ENCODE measurements around the gene DAB1. TPM values are rescaled to one million over a fixed set of nuclear protein-coding genes. Genes with fewer than 3 reads are reported as not detected.

DAB1 gene
- not detected for total RNA-seq (2021; ENCODE audit: unreplicated experiment)
- not detected in 2 replicates for polyA plus RNA-seq (2012)
- Bru-seq, nascent RNA = percentile 0 among the genes with signal in this experiment
- BruChase-seq, experiment 1, labeled RNA remaining after a 6-hour chase = percentile 0 among the genes with signal in this experiment
- percentile 0 among the genes with signal in this experiment for BruChase-seq, experiment 2, labeled RNA remaining after a 2-hour chase
- long read RNA-seq, partial matches to known transcripts = 0 of 1 reads
- long read RNA-seq, other reads (novel, unspliced or antisense) = 1 of 1 reads

DNA sequence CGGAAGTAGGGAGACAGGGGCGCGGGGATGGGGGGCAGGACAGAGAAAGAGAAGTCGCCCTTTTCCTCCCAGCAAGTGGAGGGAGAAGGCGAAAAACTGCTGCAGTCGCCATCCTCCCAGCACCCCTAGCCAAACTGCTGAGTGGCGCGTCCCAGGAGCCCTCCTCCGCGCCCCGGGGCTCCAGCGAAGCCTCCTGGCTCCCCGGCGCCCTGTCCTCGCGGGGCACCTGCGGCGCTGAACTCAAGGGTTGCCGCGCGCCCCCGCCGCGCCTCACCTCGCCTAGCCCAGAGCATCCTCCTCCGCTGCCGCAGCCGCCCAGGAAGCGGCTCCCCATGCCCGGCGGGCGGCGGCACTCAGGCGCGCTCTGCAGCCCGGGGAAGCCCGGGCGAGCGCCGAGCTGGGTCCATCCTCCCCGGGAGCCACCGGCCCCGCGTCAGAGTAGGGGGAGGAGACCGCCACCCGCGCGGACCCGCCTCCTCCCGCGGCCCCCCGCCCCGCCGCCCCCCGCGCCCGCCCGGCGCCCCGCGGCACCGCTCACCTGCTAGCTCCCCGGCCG lies at the start of gene DAB1:
TSS of gene DAB1 (minus strand) at position 405 of the 556 bp plus-strand sequence. CDS start 133,030 bp downstream, outside the sequence.
- H4K20me1 ChIP-seq (ENCODE audit: insufficient read depth) = no peaks in the 10 kb centered on the region
- ChIA-PET RAD21 (ENCODE audit: low non-redundant PET in 1 of 2, low total read pairs in 2 of 2, uncharacterized antibody in 2 of 2, unreplicated experiment in 2 of 2) (no interaction called here), POLR2A (no interaction called here), CTCF (no interaction called here)
- no peak within 1 kb of the TSS for H2AFZ ChIP-seq (ENCODE audit: low read depth, low read length, poor library complexity, severe bottlenecking)
- ATAC-seq = no peak
- no peaks in the 10 kb centered on the region for H3K79me2 ChIP-seq (ENCODE audit: insufficient read depth, low read length)
- intact Hi-C loops (cut with micrococcal nuclease) = no loop called here
- H3K4me1 ChIP-seq (ENCODE audit: control insufficient read depth in 1 of 2, insufficient read depth in 2 of 2, low read length in 2 of 2) = no peaks in the 10 kb centered on the region
- no peak within 1 kb of the TSS for H3K27ac ChIP-seq (ENCODE audit: low read depth, low read length)
- no peaks in the 10 kb centered on the region for H3K9me2 ChIP-seq (ENCODE audit: insufficient read depth)
- no peak for TF ChIP-seq CEBPB (IDR thresholded peaks at IDR 0.05; ENCODE audit: low read depth)
- TF ChIP-seq, protein P1, sequence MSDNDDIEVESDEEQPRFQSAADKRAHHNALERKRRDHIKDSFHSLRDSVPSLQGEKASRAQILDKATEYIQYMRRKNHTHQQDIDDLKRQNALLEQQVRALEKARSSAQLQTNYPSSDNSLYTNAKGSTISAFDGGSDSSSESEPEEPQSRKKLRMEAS (IDR thresholded peaks at IDR 0.05) = no peak
- no peaks in the 10 kb centered on the region for H3K9me3 ChIP-seq (ENCODE audit: control insufficient read depth in 1 of 2, insufficient read depth in 1 of 2, low read depth in 1 of 2, low read length in 2 of 2)
- no peak for DNase-seq (ENCODE audit: low read depth, low spot score)
- H3K4me3 ChIP-seq (replicated peaks in 1 of 2; ENCODE audit: low read depth in 1 of 2, low read length in 2 of 2) = no peak within 1 kb of the TSS
- H3K4me2 ChIP-seq (ENCODE audit: low read length) = no peak within 1 kb of the TSS
- H3K36me3 ChIP-seq (ENCODE audit: control insufficient read depth in 1 of 2, insufficient read depth in 2 of 2, low read length in 2 of 2) = no peaks in the 10 kb centered on the region
- H3K27me3 ChIP-seq (ENCODE audit: insufficient read depth, low read length) = no peaks in the 10 kb centered on the region
- H3K9ac ChIP-seq (ENCODE audit: low read length) = no peak within 1 kb of the TSS
- BruUV-seq (replicated peaks) = no TSS peak

DNA sequence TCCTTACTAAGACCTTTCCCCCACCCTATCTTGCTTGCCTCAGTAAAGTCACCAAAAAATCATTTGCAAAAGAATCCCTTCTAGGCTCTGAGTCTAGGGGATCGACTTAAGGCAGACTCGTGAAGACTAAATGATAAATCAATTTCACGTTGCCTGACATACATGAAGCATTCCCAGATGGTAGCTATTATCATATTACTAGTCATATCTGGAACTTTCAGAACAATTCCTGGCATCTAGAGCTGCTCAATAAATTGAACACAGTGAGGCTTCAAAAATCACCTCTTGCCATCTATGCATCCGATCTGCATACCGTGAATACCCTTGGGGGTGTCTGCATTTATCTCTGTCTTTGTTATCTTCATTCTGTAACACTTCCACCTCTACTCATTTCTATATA lies 49.6 kb upstream of the DAB1 start:
- H4K20me1 ChIP-seq (ENCODE audit: insufficient read depth) = no peaks in the 10 kb centered on the region
- no peaks in the 10 kb centered on the region for H3K9me3 ChIP-seq (ENCODE audit: control insufficient read depth in 1 of 2, insufficient read depth in 1 of 2, low read depth in 1 of 2, low read length in 2 of 2)
- no TSS peak for BruUV-seq (replicated peaks)
- H3K4me1 ChIP-seq (ENCODE audit: control insufficient read depth in 1 of 2, insufficient read depth in 2 of 2, low read length in 2 of 2) = no peaks in the 10 kb centered on the region
- POLR2A ChIA-PET = no interaction called here
- H3K27ac ChIP-seq (ENCODE audit: low read depth, low read length) = no peak overlapping the region
- DNase-seq (ENCODE audit: low read depth, low spot score) = no peak
- intact Hi-C loops (cut with micrococcal nuclease) = no loop called here
- CTCF ChIA-PET = no interaction called here
- H3K79me2 ChIP-seq (ENCODE audit: insufficient read depth, low read length) = no peaks in the 10 kb centered on the region
- no peak overlapping the region for H3K4me2 ChIP-seq (ENCODE audit: low read length)
- H3K36me3 ChIP-seq (ENCODE audit: control insufficient read depth in 1 of 2, insufficient read depth in 2 of 2, low read length in 2 of 2) = no peaks in the 10 kb centered on the region
- H3K27me3 ChIP-seq (ENCODE audit: insufficient read depth, low read length) = no peaks in the 10 kb centered on the region
- no peak overlapping the region for H3K4me3 ChIP-seq (replicated peaks in 1 of 2; ENCODE audit: low read depth in 1 of 2, low read length in 2 of 2)
- no peak overlapping the region for H2AFZ ChIP-seq (ENCODE audit: low read depth, low read length, poor library complexity, severe bottlenecking)
- H3K9me2 ChIP-seq (ENCODE audit: insufficient read depth) = no peaks in the 10 kb centered on the region
- no peak for TF ChIP-seq SRF (IDR thresholded peaks at IDR 0.05; ENCODE audit: low read depth)
- TF ChIP-seq, protein P1 (IDR thresholded peaks at IDR 0.05) = no peak
- no peak for TF ChIP-seq SP1 (IDR thresholded peaks at IDR 0.05; ENCODE audit: low read depth)
- no peak for TF ChIP-seq POLR2AphosphoS5 (IDR thresholded peaks at IDR 0.05; ENCODE audit: low read depth, low read length)
- TF ChIP-seq RAD21 (IDR thresholded peaks at IDR 0.05; ENCODE audit: low read depth) = no peak
- TF ChIP-seq EGR1 (IDR thresholded peaks at IDR 0.05; ENCODE audit: low read depth) = no peak
- no peak for TF ChIP-seq TCF7L2 (IDR thresholded peaks at IDR 0.05; ENCODE audit: borderline replicate concordance, extremely low read depth, insufficient read depth, insufficient read length)
- TF ChIP-seq CEBPB (IDR thresholded peaks at IDR 0.05; ENCODE audit: low read depth) = no peak
- no peak for ATAC-seq
- H3K9ac ChIP-seq (ENCODE audit: low read length) = no peak overlapping the region
- RAD21 ChIA-PET (ENCODE audit: low non-redundant PET in 1 of 2, low total read pairs in 2 of 2, uncharacterized antibody in 2 of 2, unreplicated experiment in 2 of 2) = no interaction called here

Data from HCT116 (cell line).